Measurements from ENCODE around the gene CREB3L2. TPM values are rescaled to one million over a fixed set of nuclear protein-coding genes. Genes with fewer than 3 reads are reported as not detected.
A peak's percentile ranks its signal among the peaks of the same experiment; 100 is the strongest.

CREB3L2 gene
- total RNA-seq, 1 experiment from 2014 or later: 60.6 TPM

GRCh38 chr7:138029126-138029525, 27.2 kb upstream of the CREB3L2 start:
- ChIA-PET POLR2A (no interaction called here), CTCF (no interaction called here)
- Mint-ChIP-seq H3K27ac (peak overlapping the region; percentile 15; the same call in 1 of the 2 replicates), H3K4me3 (no peak overlapping the region), H3K27me3 (ENCODE audit: low read depth) (no peaks in the 10 kb centered on the region), H3K4me1 (peaks cover 70% of the 10 kb centered on the region), H3K9me3 (peaks cover 38% of the 10 kb centered on the region), H3K36me3 (peaks cover 30% of the 10 kb centered on the region)
- no peak for TF ChIP-seq TEAD1 (CRISPR knock-in tag; IDR thresholded peaks at IDR 0.05)
- no peak for TF ChIP-seq ERG (CRISPR knock-in tag; IDR thresholded peaks at IDR 0.05)
- no peak for TF ChIP-seq IRF2 (CRISPR knock-in tag; IDR thresholded peaks at IDR 0.05; ENCODE audit: borderline replicate concordance, low read depth)
- no peak for TF ChIP-seq ZNF512 (CRISPR knock-in tag; IDR thresholded peaks at IDR 0.05; ENCODE audit: borderline replicate concordance)
- TF ChIP-seq ZNF423 (CRISPR knock-in tag; IDR thresholded peaks at IDR 0.05): no peak
- TF ChIP-seq PRDM15 (CRISPR knock-in tag; IDR thresholded peaks at IDR 0.05): no peak
- no peak for TF ChIP-seq CREM (CRISPR knock-in tag; IDR thresholded peaks at IDR 0.05)
- no peak for TF ChIP-seq ZNF671 (CRISPR knock-in tag; IDR thresholded peaks at IDR 0.05)
- no peak for TF ChIP-seq NFATC4 (CRISPR knock-in tag; IDR thresholded peaks at IDR 0.05)
- DNase-seq (ENCODE audit: low spot score) (no peak), ATAC-seq (peak; percentile 9; the same call in 1 of the 2 replicates)

GRCh38 chr7:138027100-138027499, 25.2 kb upstream of the CREB3L2 start:
- Mint-ChIP-seq H3K4me3 (no peak overlapping the region; the same call in 1 of the 2 replicates), H3K27me3 (ENCODE audit: low read depth) (no peaks in the 10 kb centered on the region), H3K27ac (peak overlapping the region; percentile 63), H3K9me3 (peaks cover 38% of the 10 kb centered on the region), H3K4me1 (peaks cover 59% of the 10 kb centered on the region), H3K36me3 (peaks cover 38% of the 10 kb centered on the region)
- ATAC-seq: peak; percentile 70
- CTCF ChIA-PET: interaction anchor here (0.7 to 1.1 kb wide), 3 partner anchors 13 to 134 kb away, joined by 3 to 4 read pairs (median 3); no protein-coding TSS in a partner anchor
- POLR2A ChIA-PET: no interaction called here
- DNase-seq (ENCODE audit: low spot score): no peak
- TF ChIP-seq AR (CRISPR knock-in tag; IDR thresholded peaks at IDR 0.05) (no peak), ZNF423 (CRISPR knock-in tag; IDR thresholded peaks at IDR 0.05) (peak; percentile 35; the same call in 1 of the 2 replicates), ZNF281 (CRISPR knock-in tag; IDR thresholded peaks at IDR 0.05) (no peak)
